MM.1S (cell line): ENCODE measurements around the gene OLFM2.

Source experiments
- DNase-seq: peaks from one replicate; pipeline ENCODE4 v3.0.0-alpha.2; 2015
- H2AFZ ChIP-seq: fragments of 300-600 bp; sonication (generic); 2 replicates; pipeline ENCODE4 v1.6.0; 2016; ENCODE audit warnings: antibody characterized with exemption, low read length
- H3F3A ChIP-seq: fragments of 300-600 bp; sonication (generic); 2 replicates; pipeline ENCODE4 v1.6.1; 2016; ENCODE audit warnings: mild to moderate bottlenecking, antibody characterized with exemption, low read length, moderate library complexity, mixed read lengths; ENCODE audit not compliant: insufficient read depth
- H3K27ac ChIP-seq: fragments of 300-600 bp; sonication (generic); 2 replicates; pipeline ENCODE4 v1.5.1; 2016; ENCODE audit warnings: mild to moderate bottlenecking, low read length
- H3K27me3 ChIP-seq: fragments of 300-600 bp; sonication (generic); replicated peaks from 2 replicates; pipeline ENCODE4 v1.6.0; 2016; ENCODE audit warnings: low read length; ENCODE audit not compliant: insufficient read depth
- H3K36me3 ChIP-seq: fragments of 300-600 bp; sonication (generic); replicated peaks from 2 replicates; pipeline ENCODE4 v1.6.1; 2016; ENCODE audit warnings: mild to moderate bottlenecking, low read length, mixed read lengths; ENCODE audit not compliant: insufficient read depth
- H3K4me1 ChIP-seq: fragments of 300-600 bp; sonication (generic); 2 replicates; pipeline ENCODE4 v1.6.1; 2016; ENCODE audit warnings: low read length, mixed read lengths
- H3K4me2 ChIP-seq: fragments of 300-600 bp; sonication (generic); 2 replicates; pipeline ENCODE4 v1.6.0; 2016; ENCODE audit warnings: low read depth, low read length
- H3K4me3 ChIP-seq: fragments of 300-600 bp; sonication (generic); 2 replicates; pipeline ENCODE4 v1.5.1; 2016; ENCODE audit warnings: low read length, mixed read lengths
- H3K79me2 ChIP-seq: fragments of 300-600 bp; sonication (generic); 2 replicates; pipeline ENCODE4 v1.6.1; 2016; ENCODE audit warnings: mixed run types, low read length, mixed read lengths
- H3K9ac ChIP-seq: fragments of 300-600 bp; sonication (generic); 2 replicates; pipeline ENCODE4 v1.6.1; 2016; ENCODE audit warnings: low read length, mixed read lengths
- H3K9me2 ChIP-seq: fragments of 300-600 bp; sonication (generic); replicated peaks from 2 replicates; pipeline ENCODE4 v1.6.1; 2016; ENCODE audit warnings: mild to moderate bottlenecking, low read length, mixed read lengths; ENCODE audit not compliant: insufficient read depth
- H3K9me3 ChIP-seq: fragments of 300-600 bp; sonication (generic); replicated peaks from 2 replicates; pipeline ENCODE4 v1.6.1; 2016; ENCODE audit warnings: mild to moderate bottlenecking, low read length, mixed read lengths; ENCODE audit not compliant: insufficient read depth
- H4K20me1 ChIP-seq: fragments of 300-600 bp; sonication (generic); 2 replicates; pipeline ENCODE4 v1.6.1; 2016; ENCODE audit warnings: mild to moderate bottlenecking, low read length, moderate library complexity, mixed read lengths; ENCODE audit not compliant: insufficient read depth
- EZH2 ChIP-seq: fragments of 300-600 bp; sonication (generic); optimal IDR thresholded peaks from 2 replicates; pipeline ENCODE3; 2017; ENCODE audit warnings: low read depth, mild to moderate bottlenecking, antibody characterized with exemption, low read length, mixed read lengths
- EZH2phosphoT487 ChIP-seq: fragments of 300-600 bp; sonication (generic); IDR thresholded peaks from 2 replicates; pipeline ENCODE4 v1.6.1; 2018; ENCODE audit warnings: antibody characterized with exemption, low read length
- TF ChIP-seq, protein P1 (sequence below): fragments of 300-600 bp; sonication (generic); IDR thresholded peaks from 2 replicates; pipeline ENCODE4 v1.5.1; 2016; ENCODE audit warnings: antibody characterized with exemption, low read length, mixed read lengths

OLFM2 gene

DNA sequence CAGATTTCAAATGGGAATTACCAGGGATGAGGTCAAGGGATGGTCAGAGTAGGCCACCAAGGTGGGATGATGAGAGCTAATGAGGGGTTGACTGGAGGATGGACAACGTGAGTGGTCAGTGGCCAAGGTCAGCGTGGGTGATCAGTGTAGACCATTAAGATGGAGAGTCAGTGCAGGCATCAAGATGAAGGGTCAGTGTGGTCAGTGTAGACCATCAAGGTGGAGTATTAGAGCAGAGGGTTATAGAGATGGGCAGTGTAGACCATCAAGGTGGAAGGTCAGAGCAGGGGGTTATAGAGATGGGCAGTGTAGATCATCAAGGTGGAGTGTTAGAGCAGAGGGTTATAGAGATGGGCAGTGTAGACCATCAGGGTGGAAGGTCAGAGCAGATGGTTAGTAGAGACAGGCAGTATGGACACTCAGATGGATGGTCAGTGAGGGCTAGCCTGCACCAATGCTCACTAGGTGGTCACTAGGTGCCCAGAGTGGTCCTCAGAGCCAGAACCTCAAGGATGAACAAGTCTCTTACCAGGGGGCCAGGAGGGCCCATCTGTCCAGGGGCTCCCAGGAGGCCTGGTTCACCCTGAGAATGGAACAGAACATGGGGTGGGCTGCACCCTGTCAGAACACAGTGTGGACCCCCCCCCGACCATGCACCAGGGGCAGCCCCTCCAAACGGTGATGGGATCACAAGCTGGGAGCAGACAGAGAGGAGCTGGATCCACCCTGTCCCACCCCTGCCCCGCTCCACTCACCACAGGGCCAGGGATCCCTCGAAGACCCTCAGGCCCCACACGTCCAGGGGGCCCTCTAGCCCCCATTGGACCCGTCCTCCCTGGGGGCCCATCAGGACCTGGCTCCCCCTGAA is 32.7 kb upstream of the OLFM2 start:
- H3K9me3 ChIP-seq: no peaks in the 10 kb centered on the region
- H3F3A ChIP-seq: no peaks in the 10 kb centered on the region
- no peak overlapping the region for H2AFZ ChIP-seq
- H3K4me3 ChIP-seq: no peak overlapping the region
- no peaks in the 10 kb centered on the region for H3K79me2 ChIP-seq
- no peaks in the 10 kb centered on the region for H4K20me1 ChIP-seq
- peaks cover 53% of the 10 kb centered on the region for H3K27me3 ChIP-seq
- TF ChIP-seq EZH2phosphoT487: no peak
- TF ChIP-seq, protein P1, sequence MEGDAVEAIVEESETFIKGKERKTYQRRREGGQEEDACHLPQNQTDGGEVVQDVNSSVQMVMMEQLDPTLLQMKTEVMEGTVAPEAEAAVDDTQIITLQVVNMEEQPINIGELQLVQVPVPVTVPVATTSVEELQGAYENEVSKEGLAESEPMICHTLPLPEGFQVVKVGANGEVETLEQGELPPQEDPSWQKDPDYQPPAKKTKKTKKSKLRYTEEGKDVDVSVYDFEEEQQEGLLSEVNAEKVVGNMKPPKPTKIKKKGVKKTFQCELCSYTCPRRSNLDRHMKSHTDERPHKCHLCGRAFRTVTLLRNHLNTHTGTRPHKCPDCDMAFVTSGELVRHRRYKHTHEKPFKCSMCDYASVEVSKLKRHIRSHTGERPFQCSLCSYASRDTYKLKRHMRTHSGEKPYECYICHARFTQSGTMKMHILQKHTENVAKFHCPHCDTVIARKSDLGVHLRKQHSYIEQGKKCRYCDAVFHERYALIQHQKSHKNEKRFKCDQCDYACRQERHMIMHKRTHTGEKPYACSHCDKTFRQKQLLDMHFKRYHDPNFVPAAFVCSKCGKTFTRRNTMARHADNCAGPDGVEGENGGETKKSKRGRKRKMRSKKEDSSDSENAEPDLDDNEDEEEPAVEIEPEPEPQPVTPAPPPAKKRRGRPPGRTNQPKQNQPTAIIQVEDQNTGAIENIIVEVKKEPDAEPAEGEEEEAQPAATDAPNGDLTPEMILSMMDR: no peak
- TF ChIP-seq EZH2: no peak
- no peak for DNase-seq
- H3K27ac ChIP-seq: no peak overlapping the region
- no peaks in the 10 kb centered on the region for H3K36me3 ChIP-seq
- no peaks in the 10 kb centered on the region for H3K9me2 ChIP-seq
- no peak overlapping the region for H3K4me2 ChIP-seq
- H3K4me1 ChIP-seq: no peaks in the 10 kb centered on the region
- no peak overlapping the region for H3K9ac ChIP-seq

- no peak overlapping the region for H3K4me3 ChIP-seq
- H3K27ac ChIP-seq: no peak overlapping the region
- no peaks in the 10 kb centered on the region for H3K79me2 ChIP-seq
- H4K20me1 ChIP-seq: no peaks in the 10 kb centered on the region
- no peaks in the 10 kb centered on the region for H3K36me3 ChIP-seq
- no peak for DNase-seq
- no peaks in the 10 kb centered on the region for H3F3A ChIP-seq
- H3K4me2 ChIP-seq: no peak overlapping the region
- no peaks in the 10 kb centered on the region for H3K9me3 ChIP-seq
- H3K27me3 ChIP-seq: peaks cover 54% of the 10 kb centered on the region
- no peaks in the 10 kb centered on the region for H3K9me2 ChIP-seq
- TF ChIP-seq EZH2: no peak
- TF ChIP-seq, protein P1: no peak
- no peak overlapping the region for H3K9ac ChIP-seq
- H2AFZ ChIP-seq: no peak overlapping the region
- H3K4me1 ChIP-seq: no peaks in the 10 kb centered on the region
Measured at GRCh38 chr19:9967326-9967725, 31.0 kb upstream of the OLFM2 start.

- no peak overlapping the region for H2AFZ ChIP-seq
- no peaks in the 10 kb centered on the region for H3K36me3 ChIP-seq
- H3K79me2 ChIP-seq: no peaks in the 10 kb centered on the region
- no peak overlapping the region for H3K9ac ChIP-seq
- H3K4me3 ChIP-seq: no peak overlapping the region
- H3F3A ChIP-seq: no peaks in the 10 kb centered on the region
- H3K9me3 ChIP-seq: no peaks in the 10 kb centered on the region
- H3K27me3 ChIP-seq: peaks cover 58% of the 10 kb centered on the region
- no peak overlapping the region for H3K27ac ChIP-seq
- no peaks in the 10 kb centered on the region for H3K4me1 ChIP-seq
- H3K4me2 ChIP-seq: no peak overlapping the region
- TF ChIP-seq, protein P1: no peak
- TF ChIP-seq EZH2 (no peak), EZH2phosphoT487 (no peak)
- no peaks in the 10 kb centered on the region for H3K9me2 ChIP-seq
- DNase-seq: no peak
- H4K20me1 ChIP-seq: no peaks in the 10 kb centered on the region
Measured at GRCh38 chr19:9966448-9966847, 30.1 kb upstream of the OLFM2 start.
